ENCODE results near the gene TEF. TPM values are rescaled to one million over a fixed set of nuclear protein-coding genes. Genes with fewer than 3 reads are reported as not detected.
A peak's percentile ranks its signal among the peaks of the same experiment; 100 is the strongest.

TEF gene
- total and polyA plus RNA-seq, 2 experiments from 2014 or later, result 2.3 to 7.2 TPM

GRCh38 chr22:41367680-41368542, 13.8 kb upstream of the TEF start:
- ATAC-seq, result peak; percentile 17
- peaks cover 18% of the 10 kb centered on the region; the same call in 1 of the 2 replicates for H3K4me1 ChIP-seq (ENCODE audit: insufficient read depth)
- no peaks in the 10 kb centered on the region for H3K9me2 ChIP-seq (ENCODE audit: insufficient read depth)
- H3K27ac ChIP-seq (ENCODE audit: low read depth), result no peak overlapping the region
- Mint-ChIP-seq H3K9me3 (no peaks in the 10 kb centered on the region; the same call in 2 of the 3 replicates), H3K27me3 (ENCODE audit: insufficient read depth, low read depth, poor library complexity) (no peaks in the 10 kb centered on the region), H3K4me1 (peaks cover 34% of the 10 kb centered on the region), H3K27ac (no peak overlapping the region), H3K4me3 (no peak overlapping the region; the same call in 2 of the 3 replicates), H3K36me3 (ENCODE audit: low read depth) (no peaks in the 10 kb centered on the region)
- no peaks in the 10 kb centered on the region for H3K79me2 ChIP-seq (replicated peaks; ENCODE audit: insufficient read depth)
- no peaks in the 10 kb centered on the region for H3K27me3 ChIP-seq (ENCODE audit: insufficient read depth)
- peak; percentile 45 for DNase-seq (ENCODE audit: low spot score)
- no peak overlapping the region for H3K4me3 ChIP-seq
- H4K20me1 ChIP-seq (replicated peaks; ENCODE audit: insufficient read depth), result no peaks in the 10 kb centered on the region
- no peaks in the 10 kb centered on the region for H3K36me3 ChIP-seq (ENCODE audit: insufficient read depth)
- no peaks in the 10 kb centered on the region for H3F3A ChIP-seq (replicated peaks; ENCODE audit: low read depth)
- H3K4me2 ChIP-seq, result no peak overlapping the region
- TF ChIP-seq EZH2 (IDR thresholded peaks at IDR 0.05; ENCODE audit: low read depth, unreplicated experiment) (no peak), REST (IDR thresholded peaks at IDR 0.05; ENCODE audit: unreplicated experiment) (no peak), CREB1 (CRISPR knock-in tag; IDR thresholded peaks at IDR 0.05; ENCODE audit: low read depth) (no peak), EZH2phosphoT487 (IDR thresholded peaks at IDR 0.05; ENCODE audit: unreplicated experiment) (no peak), ZNF331 (CRISPR knock-in tag; IDR thresholded peaks at IDR 0.05; ENCODE audit: low read depth) (no peak), NANOG (IDR thresholded peaks at IDR 0.05; ENCODE audit: borderline replicate concordance) (no peak), ZNF462 (CRISPR knock-in tag; IDR thresholded peaks at IDR 0.05) (no peak), CTCF (conservative IDR thresholded peaks at IDR 0.05; ENCODE audit: low read depth in 2 of 2) (no peak), POLR2AphosphoS5 (IDR thresholded peaks at IDR 0.05; ENCODE audit: low read depth) (no peak), ZNF114 (CRISPR knock-in tag; IDR thresholded peaks at IDR 0.05) (no peak), ETS1 (IDR thresholded peaks at IDR 0.05) (no peak)
- H2AFZ ChIP-seq, result peak overlapping the region; percentile 87; the same call in 1 of the 2 replicates
